ENCODE results near the gene CRMP1. TPM values are rescaled to one million over a fixed set of nuclear protein-coding genes. Genes with fewer than 3 reads are reported as not detected.

The CRMP1 gene
- not detected for total RNA-seq

DNA sequence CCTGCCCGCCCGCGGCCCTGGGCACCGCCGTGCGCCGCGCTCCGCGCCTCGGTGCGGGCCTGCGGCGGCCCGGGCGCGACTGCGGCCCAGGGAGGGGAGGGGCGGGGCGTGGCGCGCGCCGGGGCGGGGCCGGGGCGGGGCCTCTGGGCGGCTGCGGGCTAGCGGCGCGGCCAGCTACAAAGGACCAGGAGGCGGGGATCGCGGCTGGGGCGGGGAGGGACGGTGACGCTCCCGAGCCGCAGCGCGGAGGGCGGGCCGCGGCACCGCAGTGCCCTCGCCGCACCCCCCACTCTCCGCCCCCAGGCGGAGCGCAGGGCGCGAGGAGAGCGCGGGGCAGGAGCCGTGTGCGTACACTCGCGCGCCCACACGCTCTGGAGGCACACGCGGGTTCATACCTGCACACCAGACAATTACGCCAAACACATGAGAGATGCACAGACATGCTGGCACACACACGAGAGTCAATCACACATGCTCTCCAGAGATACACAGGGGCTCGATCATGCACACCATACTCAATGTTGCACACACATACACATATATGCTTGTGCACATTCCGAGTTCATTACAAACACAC, at the start of gene CRMP1:
Gene CRMP1 (minus strand): TSS at position 83 of the 577 bp plus-strand sequence. CDS start 117 bp downstream, outside the sequence.
- Mint-ChIP-seq H3K27ac (no peak within 1 kb of the TSS), H3K27me3 (ENCODE audit: low read depth) (peaks cover 65% of the 10 kb centered on the region), H3K36me3 (ENCODE audit: insufficient read depth in 2 of 2) (peaks cover 1 to 7% of the 10 kb centered on the region in 2 donors), H3K9me3 (peaks cover 2 to 3% of the 10 kb centered on the region in 2 donors), H3K4me3 (no peak within 1 kb of the TSS), H3K4me1 (ENCODE audit: low read depth) (no peaks in the 10 kb centered on the region)
- DNase-seq (no peak), ATAC-seq (replicated peaks in 1 of 2) (peak in 1 of 2 donors; percentile 23)

DNA sequence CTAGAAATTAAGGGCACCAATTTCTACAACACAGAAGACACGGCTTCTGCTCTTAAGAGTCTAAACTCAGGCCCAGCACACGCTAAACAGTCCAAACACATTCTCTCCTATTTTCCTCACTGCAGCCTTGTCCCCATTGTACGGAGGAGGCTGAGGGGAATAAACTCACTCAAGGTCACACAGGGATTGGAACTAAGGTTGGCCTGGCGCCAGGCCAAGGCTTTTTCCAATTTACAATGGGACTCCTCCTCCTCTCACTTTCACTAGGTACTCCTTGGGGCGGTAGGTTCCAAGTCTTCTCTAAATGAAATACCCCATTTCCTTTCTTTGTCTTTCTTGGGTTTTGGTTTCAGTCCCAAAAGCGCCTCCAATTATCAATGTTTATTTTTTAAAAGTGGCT, 48.7 kb upstream of the CRMP1 start:
- Mint-ChIP-seq H3K36me3 (ENCODE audit: insufficient read depth in 2 of 2) (no peaks in the 10 kb centered on the region), H3K4me3 (no peak overlapping the region), H3K4me1 (ENCODE audit: low read depth) (no peaks in the 10 kb centered on the region), H3K9me3 (peaks cover 0 to 2% of the 10 kb centered on the region in 2 donors), H3K27ac (no peak overlapping the region), H3K27me3 (ENCODE audit: low read depth) (no peaks in the 10 kb centered on the region)
- ATAC-seq (replicated peaks in 1 of 2) (no peak), DNase-seq (no peak)

DNA sequence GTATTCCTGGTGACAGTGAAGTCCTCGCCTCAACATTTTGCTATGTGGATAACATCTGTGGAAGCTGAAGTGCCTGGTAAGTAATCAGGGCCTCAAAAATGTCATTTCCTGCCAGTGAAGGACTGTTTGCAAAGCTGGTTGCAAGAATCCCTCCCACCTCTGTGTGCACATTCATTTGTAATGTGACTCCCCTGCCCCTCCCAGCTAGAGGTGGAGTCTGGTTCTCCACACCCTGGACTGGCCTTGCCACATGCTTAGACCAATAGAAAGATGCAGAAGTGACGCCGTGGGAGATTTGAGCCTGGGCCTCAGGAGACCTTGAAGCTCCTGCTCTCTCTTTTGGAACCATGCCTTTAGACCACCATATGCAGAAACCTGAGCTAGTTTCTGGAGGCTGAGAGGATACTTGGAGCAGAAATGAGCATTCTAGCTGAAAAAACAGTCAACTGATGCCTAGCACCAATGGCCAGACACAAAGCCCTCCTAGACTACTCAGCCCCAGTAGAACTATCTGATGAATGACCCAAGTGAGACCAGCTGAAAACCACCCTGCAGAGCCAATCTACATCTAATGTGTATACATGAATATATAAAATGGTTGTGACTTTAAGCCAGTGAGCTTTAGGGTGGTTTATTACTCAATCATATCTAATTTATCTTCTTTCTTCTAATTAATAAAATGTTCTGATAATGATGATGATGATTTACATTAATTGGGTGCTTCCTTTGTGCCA, 47.8 kb upstream of the CRMP1 start:
- H3K27me3 Mint-ChIP-seq (ENCODE audit: low read depth): no peaks in the 10 kb centered on the region
- H3K9me3 Mint-ChIP-seq: peaks cover 0 to 2% of the 10 kb centered on the region in 2 donors
- DNase-seq: no peak
- H3K4me3 Mint-ChIP-seq: no peak overlapping the region
- no peak overlapping the region for H3K27ac Mint-ChIP-seq
- H3K4me1 Mint-ChIP-seq (ENCODE audit: low read depth): no peaks in the 10 kb centered on the region
- ATAC-seq (replicated peaks in 1 of 2): no peak
- no peaks in the 10 kb centered on the region for H3K36me3 Mint-ChIP-seq (ENCODE audit: insufficient read depth in 2 of 2)

DNA sequence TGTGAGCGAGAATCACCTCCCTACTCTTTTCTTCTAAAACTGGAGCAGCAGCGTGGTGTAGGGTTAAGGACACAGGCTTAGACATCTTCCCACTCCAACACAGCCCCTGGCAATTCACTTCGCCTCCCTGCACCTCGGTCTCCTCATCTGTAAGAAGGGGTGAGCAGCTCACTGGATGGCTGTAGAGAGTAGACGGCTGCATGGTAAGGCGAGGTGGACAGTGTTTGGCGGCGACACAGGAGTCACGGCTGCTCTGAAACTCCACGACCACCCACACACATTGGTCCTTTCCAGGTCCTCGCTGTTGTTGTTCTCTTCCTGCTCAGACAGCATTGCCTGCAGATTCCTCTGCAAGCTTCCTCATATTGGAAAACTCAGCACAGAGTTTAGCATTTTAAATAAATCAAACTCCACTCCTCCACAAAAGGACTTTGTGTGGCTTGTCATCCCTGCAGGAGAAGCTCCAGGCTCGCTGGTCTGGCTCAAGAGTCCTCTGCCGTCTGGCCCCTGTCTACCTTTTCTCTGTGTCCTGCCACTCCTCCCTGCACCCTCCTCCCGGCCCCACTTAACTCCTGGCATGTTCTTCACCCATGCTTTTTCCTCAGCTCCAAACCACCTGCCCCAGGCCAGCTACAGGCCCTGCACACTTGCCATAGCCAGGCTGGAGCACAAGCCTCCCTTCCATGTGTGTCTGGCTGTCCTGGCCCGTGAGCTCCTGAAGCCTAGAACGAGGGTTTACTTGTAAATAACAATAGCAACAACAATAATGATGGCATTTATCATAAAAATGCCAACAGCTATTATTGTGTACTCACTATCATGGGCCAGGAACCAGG, 41.3 kb upstream of the CRMP1 start:
- Mint-ChIP-seq H3K4me1 (ENCODE audit: low read depth) (no peaks in the 10 kb centered on the region), H3K27ac (no peak overlapping the region), H3K36me3 (ENCODE audit: insufficient read depth in 2 of 2) (no peaks in the 10 kb centered on the region), H3K4me3 (no peak overlapping the region), H3K9me3 (no peaks in the 10 kb centered on the region), H3K27me3 (ENCODE audit: low read depth) (peaks cover 11% of the 10 kb centered on the region)
- DNase-seq (no peak), ATAC-seq (replicated peaks in 1 of 2) (no peak)

DNA sequence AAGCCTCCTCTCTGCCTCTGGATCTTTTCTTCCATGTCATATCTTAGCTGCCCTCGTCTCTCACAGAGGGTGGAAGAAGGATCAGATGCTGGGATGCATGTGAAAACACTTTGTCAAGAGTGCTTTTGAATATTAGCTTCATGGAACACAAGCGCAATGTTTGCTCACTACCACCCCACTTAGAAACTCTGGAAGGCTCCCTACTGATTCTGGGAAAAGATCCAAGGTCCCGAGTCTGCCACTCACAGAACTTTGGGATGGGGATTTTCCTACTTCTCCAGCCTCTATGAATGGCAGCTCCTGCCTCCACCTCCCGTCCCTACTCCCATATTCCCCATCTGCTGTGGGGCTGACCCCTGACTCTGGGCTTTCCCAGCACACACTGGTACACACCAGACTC, 40.2 kb upstream of the CRMP1 start:
- H3K4me1 Mint-ChIP-seq (ENCODE audit: low read depth): no peaks in the 10 kb centered on the region
- H3K36me3 Mint-ChIP-seq (ENCODE audit: insufficient read depth in 2 of 2): no peaks in the 10 kb centered on the region
- DNase-seq (no peak), ATAC-seq (replicated peaks in 1 of 2) (no peak)
- no peak overlapping the region for H3K27ac Mint-ChIP-seq
- H3K9me3 Mint-ChIP-seq: no peaks in the 10 kb centered on the region
- H3K4me3 Mint-ChIP-seq: no peak overlapping the region
- H3K27me3 Mint-ChIP-seq (ENCODE audit: low read depth): peaks cover 11% of the 10 kb centered on the region

DNA sequence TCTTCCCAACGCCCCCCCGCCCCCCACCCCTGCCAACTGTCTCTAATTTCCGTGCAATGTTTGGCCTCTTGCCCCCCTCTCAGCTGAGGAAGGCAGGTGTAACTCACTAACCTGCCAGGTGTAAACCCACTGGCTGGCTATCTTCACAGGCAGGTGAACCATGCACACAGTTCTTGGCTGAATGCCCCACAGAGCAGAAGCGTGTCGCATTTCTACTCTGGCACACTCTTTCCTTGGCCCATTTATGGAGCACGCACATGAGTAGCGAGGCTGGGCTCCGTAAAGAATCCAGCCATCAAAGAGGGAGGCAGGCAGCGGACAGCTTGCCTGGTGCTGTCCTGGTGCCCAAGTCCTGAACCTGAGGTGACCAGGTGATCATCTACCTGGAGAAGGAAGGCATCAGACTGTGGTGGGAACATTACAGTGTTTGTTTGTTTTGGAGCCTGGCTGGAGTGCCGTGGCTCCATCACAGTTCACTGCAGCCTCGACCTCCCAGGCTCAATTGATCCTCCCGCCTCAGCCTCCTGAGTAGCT, 39.2 kb upstream of the CRMP1 start:
- Mint-ChIP-seq H3K9me3 (no peaks in the 10 kb centered on the region), H3K27me3 (ENCODE audit: low read depth) (peaks cover 11% of the 10 kb centered on the region), H3K27ac (no peak overlapping the region), H3K36me3 (ENCODE audit: insufficient read depth in 2 of 2) (no peaks in the 10 kb centered on the region), H3K4me3 (no peak overlapping the region), H3K4me1 (ENCODE audit: low read depth) (no peaks in the 10 kb centered on the region)
- no peak for ATAC-seq (replicated peaks in 1 of 2)
- DNase-seq: no peak

DNA sequence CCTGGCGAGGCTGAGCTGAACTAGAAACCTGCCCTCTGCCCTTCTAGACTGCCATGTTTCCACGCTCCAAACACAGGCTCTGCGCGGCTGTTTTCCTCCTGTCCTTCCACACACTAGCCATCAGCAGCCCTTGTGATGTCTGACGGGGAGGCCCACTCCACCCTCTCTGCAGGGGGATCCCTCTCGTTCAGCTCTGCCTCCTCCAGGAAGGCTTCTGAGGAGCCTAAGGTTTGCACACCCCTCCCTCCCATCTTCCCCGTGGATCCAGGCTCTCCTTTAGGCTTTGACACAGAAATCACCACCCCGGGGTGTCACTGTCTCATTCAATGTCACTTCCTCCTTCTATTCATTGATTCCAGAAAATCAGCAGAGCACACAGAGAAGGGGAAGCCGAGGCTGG, 38.6 kb upstream of the CRMP1 start:
- H3K27ac Mint-ChIP-seq: no peak overlapping the region
- ATAC-seq (replicated peaks in 1 of 2) (no peak), DNase-seq (no peak)
- peaks cover 11% of the 10 kb centered on the region for H3K27me3 Mint-ChIP-seq (ENCODE audit: low read depth)
- H3K4me3 Mint-ChIP-seq: no peak overlapping the region
- H3K4me1 Mint-ChIP-seq (ENCODE audit: low read depth): no peaks in the 10 kb centered on the region
- H3K9me3 Mint-ChIP-seq: no peaks in the 10 kb centered on the region
- no peaks in the 10 kb centered on the region for H3K36me3 Mint-ChIP-seq (ENCODE audit: insufficient read depth in 2 of 2)

DNA sequence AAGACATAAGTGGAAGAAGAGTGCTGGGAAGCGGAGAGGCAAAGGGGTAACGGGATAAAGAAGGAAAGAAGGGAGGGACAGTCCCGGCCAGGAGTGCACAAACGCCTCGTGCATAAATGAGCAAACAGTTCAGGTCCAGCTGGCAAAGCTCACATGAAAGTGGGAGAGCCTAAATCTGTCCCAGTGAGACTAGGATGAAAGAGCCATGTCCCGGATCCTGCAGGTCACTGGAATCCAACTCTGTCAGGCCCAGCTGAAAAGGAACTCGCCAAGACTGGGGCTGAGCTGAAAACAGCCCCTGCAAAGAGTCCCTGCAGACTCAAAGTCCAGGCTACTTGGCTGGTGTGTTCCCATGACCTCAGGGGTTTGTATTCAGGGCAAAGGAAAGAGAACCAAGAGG, 38.0 kb upstream of the CRMP1 start:
- no peak for ATAC-seq (replicated peaks in 1 of 2)
- Mint-ChIP-seq H3K27ac (no peak overlapping the region), H3K4me3 (no peak overlapping the region), H3K4me1 (ENCODE audit: low read depth) (no peaks in the 10 kb centered on the region), H3K9me3 (no peaks in the 10 kb centered on the region), H3K36me3 (ENCODE audit: insufficient read depth in 2 of 2) (no peaks in the 10 kb centered on the region), H3K27me3 (ENCODE audit: low read depth) (peaks cover 11% of the 10 kb centered on the region)
- DNase-seq: no peak

DNA sequence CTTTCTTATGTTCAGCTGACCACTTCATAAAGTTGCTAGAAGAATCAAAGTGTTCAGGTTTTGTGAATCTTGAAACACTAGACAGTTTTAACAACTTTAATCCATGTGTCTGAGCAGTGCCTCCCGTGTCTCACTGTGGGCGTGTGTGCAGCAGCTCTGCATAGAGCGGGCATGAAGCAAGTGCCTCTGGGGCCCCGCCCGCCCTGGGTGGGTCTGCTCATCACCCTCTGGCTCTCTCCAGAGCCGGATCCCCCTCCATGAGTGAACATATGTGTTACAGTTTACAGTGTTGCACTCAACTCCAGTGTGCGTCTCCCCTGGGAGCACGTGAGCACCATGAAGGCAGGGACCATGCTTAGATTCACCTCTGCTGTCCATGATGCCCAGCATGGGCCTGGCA, 37.6 kb upstream of the CRMP1 start:
- ATAC-seq (replicated peaks in 1 of 2): no peak
- Mint-ChIP-seq H3K9me3 (no peaks in the 10 kb centered on the region), H3K36me3 (ENCODE audit: insufficient read depth in 2 of 2) (no peaks in the 10 kb centered on the region)

DNA sequence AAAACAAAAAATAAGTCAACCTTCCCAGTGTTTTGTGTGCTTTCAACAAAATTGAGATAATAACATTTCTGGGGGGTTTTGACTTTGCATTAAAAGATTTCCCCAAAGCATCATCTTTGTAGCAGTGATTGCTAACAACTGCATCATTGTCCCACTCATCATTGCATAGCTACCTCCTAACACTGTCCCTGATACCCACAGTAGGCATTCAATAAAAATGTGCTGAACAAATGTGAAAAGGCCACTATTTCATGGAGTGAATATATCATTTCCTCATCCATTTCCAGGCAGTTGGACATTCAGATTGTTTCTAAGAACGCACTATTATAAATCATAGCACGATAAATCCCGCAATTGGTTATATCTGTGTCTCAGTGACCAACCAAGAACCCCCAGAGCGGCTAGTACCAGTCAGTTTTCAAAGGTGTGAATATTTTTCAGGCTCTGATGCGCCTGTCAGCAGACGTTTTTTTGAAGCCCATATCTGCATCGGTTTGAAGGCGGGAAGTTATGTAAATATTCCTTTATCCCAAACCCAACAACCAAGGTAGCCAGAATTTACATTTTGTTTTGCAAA, 36.0 kb upstream of the CRMP1 start:
- no peaks in the 10 kb centered on the region for H3K9me3 Mint-ChIP-seq
- no peak overlapping the region for H3K4me3 Mint-ChIP-seq
- no peak overlapping the region for H3K27ac Mint-ChIP-seq
- DNase-seq (no peak), ATAC-seq (replicated peaks in 1 of 2) (no peak)
- no peaks in the 10 kb centered on the region for H3K36me3 Mint-ChIP-seq (ENCODE audit: insufficient read depth in 2 of 2)
- no peaks in the 10 kb centered on the region for H3K4me1 Mint-ChIP-seq (ENCODE audit: low read depth)
- peaks cover 11% of the 10 kb centered on the region for H3K27me3 Mint-ChIP-seq (ENCODE audit: low read depth)

More for the DNA sequence above, 37.6 kb upstream of the CRMP1 start:
- H3K4me1 Mint-ChIP-seq (ENCODE audit: low read depth): no peaks in the 10 kb centered on the region
- H3K4me3 Mint-ChIP-seq: no peak overlapping the region
- DNase-seq: no peak
- no peak overlapping the region for H3K27ac Mint-ChIP-seq
- peaks cover 11% of the 10 kb centered on the region for H3K27me3 Mint-ChIP-seq (ENCODE audit: low read depth)

DNA sequence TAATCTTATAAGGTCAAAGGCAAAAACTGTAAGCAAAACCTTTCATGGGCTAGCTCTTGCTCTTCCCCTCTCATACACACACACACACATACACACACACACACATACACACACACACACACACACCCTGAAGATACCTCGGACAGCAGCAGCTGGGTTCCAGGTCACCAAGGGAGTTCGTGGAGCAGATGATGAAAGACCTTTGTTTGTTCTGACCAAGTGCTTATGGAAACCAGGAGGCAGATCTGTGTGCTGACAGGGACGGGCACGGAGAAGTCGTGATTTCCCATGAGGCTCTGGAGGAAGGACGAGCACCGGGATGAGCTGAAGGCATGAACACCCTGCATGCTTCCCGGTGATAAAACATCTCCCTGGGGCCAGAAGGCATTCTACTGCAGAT, 35.4 kb upstream of the CRMP1 start:
- Mint-ChIP-seq H3K27ac (no peak overlapping the region), H3K4me1 (ENCODE audit: low read depth) (no peaks in the 10 kb centered on the region), H3K9me3 (no peaks in the 10 kb centered on the region), H3K36me3 (ENCODE audit: insufficient read depth in 2 of 2) (no peaks in the 10 kb centered on the region), H3K27me3 (ENCODE audit: low read depth) (peaks cover 8% of the 10 kb centered on the region), H3K4me3 (no peak overlapping the region)
- ATAC-seq (replicated peaks in 1 of 2) (no peak), DNase-seq (no peak)

DNA sequence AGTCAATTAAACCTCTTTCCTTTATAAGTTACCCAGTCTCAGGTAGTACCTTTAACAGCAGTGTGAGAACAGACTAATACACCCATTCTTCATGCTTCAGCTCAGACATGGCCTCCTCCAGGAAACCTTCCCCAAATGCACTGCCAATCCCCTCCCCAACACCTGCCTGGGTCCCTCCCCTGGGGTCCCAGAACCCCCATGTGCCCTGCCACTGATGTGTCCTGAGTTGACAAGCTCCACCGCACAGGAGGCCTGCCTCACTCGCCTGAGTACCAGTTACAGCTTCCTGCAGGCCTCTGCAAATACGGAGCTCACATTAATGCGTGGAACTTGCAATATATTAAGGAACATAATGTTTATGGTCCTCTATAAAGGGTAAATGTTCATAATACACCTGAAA, 34.9 kb upstream of the CRMP1 start:
- peaks cover 6% of the 10 kb centered on the region for H3K27me3 Mint-ChIP-seq (ENCODE audit: low read depth)
- no peaks in the 10 kb centered on the region for H3K4me1 Mint-ChIP-seq (ENCODE audit: low read depth)
- no peak overlapping the region for H3K27ac Mint-ChIP-seq
- no peaks in the 10 kb centered on the region for H3K36me3 Mint-ChIP-seq (ENCODE audit: insufficient read depth in 2 of 2)
- DNase-seq (no peak), ATAC-seq (replicated peaks in 1 of 2) (no peak)
- H3K4me3 Mint-ChIP-seq: no peak overlapping the region
- no peaks in the 10 kb centered on the region for H3K9me3 Mint-ChIP-seq

DNA sequence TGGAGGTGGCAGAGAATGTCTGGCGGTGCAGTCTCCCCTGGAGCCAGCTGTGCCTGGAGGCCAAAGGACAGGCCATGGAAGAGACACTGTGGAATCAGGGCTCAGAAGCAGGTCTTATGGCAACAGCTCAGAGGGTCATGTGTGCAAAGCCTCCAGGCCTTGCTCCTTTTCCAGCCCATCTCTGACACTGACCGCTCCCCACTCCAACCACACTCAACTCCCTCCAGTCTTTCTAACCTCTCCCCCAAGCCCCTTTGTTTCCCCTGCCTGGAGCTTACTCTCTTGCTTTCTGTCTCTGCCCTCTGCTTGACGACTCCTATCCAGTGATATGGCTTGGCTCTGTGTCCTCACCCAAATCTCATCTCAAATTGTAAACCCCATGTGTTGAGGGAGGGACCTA, 34.2 kb upstream of the CRMP1 start:
- H3K4me1 Mint-ChIP-seq (ENCODE audit: low read depth): no peaks in the 10 kb centered on the region
- H3K27ac Mint-ChIP-seq: no peak overlapping the region
- H3K27me3 Mint-ChIP-seq (ENCODE audit: low read depth): peaks cover 6% of the 10 kb centered on the region
- H3K36me3 Mint-ChIP-seq (ENCODE audit: insufficient read depth in 2 of 2): no peaks in the 10 kb centered on the region
- DNase-seq (no peak), ATAC-seq (replicated peaks in 1 of 2) (no peak)
- H3K4me3 Mint-ChIP-seq: no peak overlapping the region
- H3K9me3 Mint-ChIP-seq: no peaks in the 10 kb centered on the region

All from activated T-cell treated with anti-CD3 and anti-CD28 coated beads, Interleukin-2, amount 50 U/mL, for 72 hours (primary cell).